Endodermal cell (in vitro differentiated cells): ENCODE measurements around the gene COL20A1. TPM values are rescaled to one million over a fixed set of nuclear protein-coding genes. Genes with fewer than 3 reads are reported as not detected.

Experiments used
- DNase-seq: peaks from one replicate; pipeline ENCODE4 v3.0.0-alpha.2; 2017
- H3K27ac ChIP-seq: 2 replicates; pipeline ENCODE4 v1.5.1; 2013; ENCODE audit warnings: mild to moderate bottlenecking, low read depth, low read length, moderate library complexity
- H3K27me3 ChIP-seq: 2 replicates; pipeline ENCODE4 v1.6.1; 2013; ENCODE audit warnings: mild to moderate bottlenecking, low read length, moderate library complexity; ENCODE audit not compliant: insufficient read depth, control insufficient read depth, poor library complexity, severe bottlenecking
- H3K36me3 ChIP-seq: 2 replicates; pipeline ENCODE4 v1.7.0; 2013; ENCODE audit warnings: mild to moderate bottlenecking, low read length, moderate library complexity; ENCODE audit not compliant: control insufficient read depth, insufficient read depth
- H3K4me1 ChIP-seq: one replicate; pipeline ENCODE4 v1.7.0; 2013; ENCODE audit warnings: low read length; ENCODE audit not compliant: control insufficient read depth, insufficient read depth
- H3K4me3 ChIP-seq: 2 replicates; pipeline ENCODE4 v1.5.1; 2013; ENCODE audit warnings: mild to moderate bottlenecking, low read length, moderate library complexity
- H3K9ac ChIP-seq: 2 replicates; pipeline ENCODE4 v1.6.1; 2013; ENCODE audit warnings: mild to moderate bottlenecking, low read length, moderate library complexity; ENCODE audit not compliant: poor library complexity, severe bottlenecking; ENCODE audit errors: extremely low read depth
- H3K9me3 ChIP-seq: 2 replicates; pipeline ENCODE4 v1.6.1; 2013; ENCODE audit warnings: mild to moderate bottlenecking, low read length, moderate library complexity; ENCODE audit not compliant: control insufficient read depth
- H3K27ac Mint-ChIP-seq: 2 replicates; pipeline ENCODE4 v1.8.0; 2020; ENCODE audit warnings: mixed read lengths
- H3K27me3 Mint-ChIP-seq: 2 replicates; pipeline ENCODE4 v1.8.0; 2021; ENCODE audit warnings: mild to moderate bottlenecking, mixed read lengths; ENCODE audit not compliant: insufficient read depth
- H3K36me3 Mint-ChIP-seq: 2 replicates; pipeline ENCODE4 v1.8.0; 2020; ENCODE audit warnings: low read depth, mixed read lengths
- H3K4me1 Mint-ChIP-seq: 2 replicates; pipeline ENCODE4 v1.8.0; 2020; ENCODE audit warnings: mixed read lengths
- H3K4me3 Mint-ChIP-seq: 2 replicates; pipeline ENCODE4 v1.8.0; 2020; ENCODE audit warnings: mild to moderate bottlenecking, moderate library complexity, mixed read lengths
- H3K9me3 Mint-ChIP-seq: 2 replicates; pipeline ENCODE4 v1.8.0; 2020; ENCODE audit warnings: mild to moderate bottlenecking, mixed read lengths
- CTCF ChIP-seq: fragments of 200-600 bp; sonication (generic); conservative IDR thresholded peaks from 2 replicates; pipeline ENCODE4 v1.5.0; 2021; ENCODE audit warnings: antibody characterized with exemption, mild to moderate bottlenecking
- WGBS, 2 experiments: methylation state at CpG; one replicate each; pipeline versions ENCODE4 v1.1.5 to v1.1.7; 2013; ENCODE audit warnings: missing lambda C conversion rate in 2 of 2, mixed read lengths in 1 of 2; ENCODE audit not compliant: insufficient coverage in 1 of 2, insufficient read length in 1 of 2; 5-methylcytosine and 5-hydroxymethylcytosine counted together
- total RNA-seq, 2 donors: library from RNA; stranded (reverse); fragmentation: NEBNext Ultra II Directional in 1 of 2; extraction: Animal tissue kit (Norgen Biotek cat#: 25700) in 1 of 2; gene quantifications; 2 replicates in 1 of 2; 3 replicates in 1 of 2; pipeline ENCODE4 v1.2.1, GENCODE V29; 2021

COL20A1 gene
- total RNA-seq, 2 donors from 2014 or later: 0.44 TPM; not detected in 1

DNA sequence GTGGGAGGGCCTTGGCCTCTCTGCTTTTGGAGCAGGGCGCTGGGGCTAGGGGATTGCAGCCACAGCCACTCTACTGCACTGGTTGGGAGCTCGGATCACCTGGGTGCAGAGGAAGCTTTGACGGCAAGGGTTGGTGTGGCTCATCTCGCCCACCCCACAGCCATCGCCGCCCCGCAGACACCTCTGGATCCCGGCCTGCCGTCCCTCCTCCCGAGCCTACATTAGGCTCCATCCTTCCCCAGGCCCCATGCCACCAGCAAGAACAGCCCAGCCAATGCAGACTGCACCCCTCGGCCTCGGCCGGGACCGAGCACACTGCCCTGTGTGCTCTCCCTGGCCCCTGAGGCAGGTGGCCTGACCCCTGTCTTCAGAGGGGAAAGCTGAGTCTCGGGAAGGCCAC is 32.5 kb upstream of the COL20A1 start:
- peak overlapping the region; percentile 84 for H3K27ac ChIP-seq
- no peak overlapping the region for H3K9ac ChIP-seq
- Mint-ChIP-seq H3K36me3 (no peaks in the 10 kb centered on the region), H3K27ac (no peak overlapping the region), H3K9me3 (no peaks in the 10 kb centered on the region), H3K4me3 (no peak overlapping the region), H3K4me1 (no peaks in the 10 kb centered on the region), H3K27me3 (peaks cover 17% of the 10 kb centered on the region)
- H3K36me3 ChIP-seq: no peaks in the 10 kb centered on the region
- no peak for TF ChIP-seq CTCF
- no peak overlapping the region for H3K4me3 ChIP-seq
- WGBS, 2 experiments: 93 to 96% methylated on average over 14 to 15 of the region's 15 CpGs
- no peaks in the 10 kb centered on the region for H3K4me1 ChIP-seq
- no peaks in the 10 kb centered on the region for H3K9me3 ChIP-seq
- H3K27me3 ChIP-seq: peaks cover 17% of the 10 kb centered on the region
- DNase-seq: no peak

GRCh38 chr20:63261060-63261794 is 31.8 kb upstream of the COL20A1 start:
- Histone ChIP-seq H3K9me3 (no peaks in the 10 kb centered on the region), H3K4me1 (no peaks in the 10 kb centered on the region), H3K27me3 (peaks cover 10% of the 10 kb centered on the region), H3K36me3 (no peaks in the 10 kb centered on the region), H3K27ac (peak overlapping the region; percentile 84), H3K9ac (no peak overlapping the region), H3K4me3 (no peak overlapping the region)
- H3K27ac Mint-ChIP-seq: no peak overlapping the region
- WGBS, 2 experiments: 60 to 76% methylated on average over 18 to 25 of the region's 25 CpGs
- H3K9me3 Mint-ChIP-seq: no peaks in the 10 kb centered on the region
- peaks cover 10% of the 10 kb centered on the region for H3K27me3 Mint-ChIP-seq
- TF ChIP-seq CTCF: no peak
- H3K36me3 Mint-ChIP-seq: no peaks in the 10 kb centered on the region
- no peaks in the 10 kb centered on the region for H3K4me1 Mint-ChIP-seq
- DNase-seq: no peak
- no peak overlapping the region for H3K4me3 Mint-ChIP-seq

GRCh38 chr20:63261795-63262528 is 31.0 kb upstream of the COL20A1 start:
- Histone ChIP-seq H3K27me3 (peaks cover 3% of the 10 kb centered on the region), H3K36me3 (no peaks in the 10 kb centered on the region), H3K9me3 (no peaks in the 10 kb centered on the region), H3K4me3 (no peak overlapping the region), H3K27ac (peak overlapping the region; percentile 84), H3K4me1 (no peaks in the 10 kb centered on the region), H3K9ac (no peak overlapping the region)
- Mint-ChIP-seq H3K36me3 (no peaks in the 10 kb centered on the region), H3K4me1 (no peaks in the 10 kb centered on the region), H3K27ac (no peak overlapping the region), H3K9me3 (no peaks in the 10 kb centered on the region), H3K4me3 (no peak overlapping the region), H3K27me3 (peaks cover 3% of the 10 kb centered on the region)
- 82 to 89% methylated on average over 22 to 30 of the region's 30 CpGs for WGBS, 2 experiments
- no peak for DNase-seq
- TF ChIP-seq CTCF: no peak
